GM21423 (cell line): Measurements from ENCODE around the gene TMEM140.
A peak's percentile ranks its signal among the peaks of the same experiment; 100 is the strongest.
"Not testable (repeated sequence)": the region's sequence is repeated elsewhere in the genome, so short reads cannot be mapped to it uniquely, and the experiment has no call there.

Experiments
- ATAC-seq: cut with Tn5 transposase; IDR thresholded peaks from one replicate; pipeline ENCODE4 v1.9.1; 2021; ENCODE audit warnings: mild to moderate bottlenecking, moderate library complexity; ENCODE audit not compliant: unreplicated experiment

TMEM140 gene

DNA sequence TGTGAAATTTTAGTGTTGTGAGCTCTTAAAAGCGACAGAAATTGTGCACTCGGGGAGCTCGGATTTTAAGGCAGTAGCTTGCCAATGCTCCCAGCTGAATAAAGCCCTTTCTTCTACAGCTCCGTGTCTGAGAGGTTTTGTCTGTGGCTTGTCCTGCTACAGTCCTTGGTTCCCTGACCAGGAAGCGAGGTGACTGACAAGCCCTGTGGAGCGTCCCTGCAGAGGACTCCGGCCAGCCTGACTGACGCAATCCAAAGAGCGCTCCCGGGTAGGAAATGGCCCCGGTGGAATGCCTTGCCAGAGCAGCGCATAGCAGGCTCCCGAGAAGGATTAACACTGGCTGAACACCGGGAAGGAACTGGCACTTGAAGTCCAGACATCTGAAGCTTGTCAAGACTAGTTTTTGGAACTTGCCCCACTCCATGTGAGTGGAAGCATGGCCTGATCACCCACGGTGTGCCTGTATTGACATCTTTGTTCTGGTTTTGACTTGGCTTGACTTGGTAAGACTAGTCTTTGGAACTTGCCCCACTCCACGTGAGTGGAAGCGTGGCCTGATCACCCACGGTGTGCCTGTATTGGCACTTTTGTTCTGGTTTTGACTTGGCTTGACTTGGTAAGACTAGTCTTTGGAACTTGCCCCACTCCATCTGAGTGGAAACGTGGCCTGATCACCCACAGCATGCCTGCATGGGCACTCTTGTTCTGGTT is 23.9 kb downstream of the TMEM140 start:
- not testable (repeated sequence) for ATAC-seq

- ATAC-seq, result not testable (repeated sequence)
These were observed 26.0 kb downstream of the TMEM140 start for GRCh38 chr7:135173916-135174315.

DNA sequence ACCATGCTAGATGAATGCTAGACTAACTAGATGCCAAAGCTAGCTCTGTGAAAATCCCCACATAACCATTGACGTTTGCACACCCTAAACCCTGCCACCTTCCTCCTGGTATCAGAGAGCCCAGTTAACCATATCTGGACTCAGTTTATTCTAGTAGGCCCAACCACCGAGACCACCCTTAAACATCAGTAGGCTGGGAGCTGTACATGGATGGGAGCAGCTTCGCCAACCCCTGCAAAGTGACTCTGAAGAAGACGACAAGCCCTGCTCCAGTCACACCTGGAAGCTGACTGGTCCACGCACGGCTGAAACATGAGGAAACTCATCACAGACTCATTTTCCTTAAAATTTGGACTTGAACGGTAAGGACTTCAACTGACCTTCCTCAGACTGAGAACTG is 27.1 kb downstream of the TMEM140 start:
- no peak for ATAC-seq

DNA sequence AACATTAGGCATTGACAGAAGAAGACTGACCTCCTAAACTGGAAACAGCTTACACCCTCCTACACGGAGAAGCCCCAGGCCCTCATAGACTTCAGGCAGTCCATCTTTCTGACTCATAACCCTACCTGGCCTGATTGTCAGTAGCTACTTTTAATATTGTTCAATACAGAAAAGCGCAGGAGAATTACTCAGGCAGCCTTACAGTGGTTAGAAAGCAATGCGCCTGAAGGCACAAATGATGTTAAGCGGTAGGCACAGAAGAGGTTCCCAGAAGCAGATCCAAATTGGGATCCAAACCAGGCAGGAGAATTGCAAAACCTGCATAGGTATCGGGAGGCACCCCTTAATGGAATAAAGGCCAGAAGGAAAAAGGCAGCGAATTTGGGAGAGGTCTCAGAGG is 28.1 kb downstream of the TMEM140 start:
- ATAC-seq, result no peak

DNA sequence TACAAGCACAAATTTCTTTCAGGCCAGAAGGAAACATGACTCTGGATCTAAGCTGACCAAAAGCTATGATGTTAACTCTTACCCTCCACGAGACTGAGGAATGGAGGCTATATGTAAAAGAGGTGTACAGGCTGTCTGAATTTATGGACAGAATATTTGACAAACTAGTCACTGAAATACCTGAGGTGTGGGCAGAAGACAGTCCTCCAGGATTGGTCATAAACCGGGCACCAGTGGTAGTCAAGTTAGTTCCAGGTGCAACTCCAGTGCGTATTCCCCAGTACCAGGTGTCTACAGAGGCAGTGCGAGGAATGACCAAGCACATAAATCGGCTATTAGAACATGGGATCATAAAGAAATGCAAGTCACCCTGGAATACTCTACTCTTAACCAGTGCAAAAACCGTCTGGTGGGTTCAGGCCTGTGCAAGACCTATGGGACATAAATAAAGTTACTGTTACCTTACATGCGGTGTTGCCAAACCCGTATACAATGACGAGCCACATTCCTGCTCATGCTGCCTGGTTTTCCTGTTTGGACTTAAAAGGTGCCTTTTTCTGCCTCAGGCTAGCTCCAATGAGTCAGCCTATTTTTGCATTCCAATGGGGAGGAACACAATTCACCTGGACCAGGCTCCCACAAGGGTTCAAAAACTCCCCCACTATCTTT is 29.3 kb downstream of the TMEM140 start:
- no peak for ATAC-seq

GRCh38 chr7:135178364-135178763 is 30.5 kb downstream of the TMEM140 start:
- no peak for ATAC-seq

DNA sequence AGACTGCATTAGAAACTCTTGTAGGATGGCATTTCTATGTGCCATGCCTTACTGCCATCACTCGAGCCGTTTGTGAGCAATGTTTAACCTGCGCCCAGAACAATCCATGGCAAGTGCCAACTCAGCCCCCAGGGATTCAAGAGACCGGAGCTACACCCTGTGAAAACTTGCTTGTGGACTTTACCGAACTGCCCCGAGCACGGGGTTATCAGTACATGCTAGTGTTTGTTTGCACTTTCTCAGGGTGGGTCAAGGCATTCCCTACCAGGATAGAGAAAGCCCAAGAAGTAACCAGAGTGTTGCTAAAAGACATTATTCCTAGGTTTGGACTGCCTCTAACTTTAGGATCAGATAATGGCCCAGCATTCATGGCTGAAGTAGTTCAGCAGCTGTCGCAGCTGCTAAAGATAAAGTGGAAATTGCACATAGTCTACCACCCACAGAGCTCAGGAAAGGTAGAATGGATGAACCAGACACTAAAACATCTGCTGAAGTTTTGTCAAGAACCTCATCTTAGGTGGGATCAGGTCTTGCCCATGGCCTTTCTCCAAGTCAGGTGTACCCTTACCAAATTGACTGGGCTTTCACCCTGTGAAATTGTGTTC is 31.6 kb downstream of the TMEM140 start:
- ATAC-seq, result no peak

DNA sequence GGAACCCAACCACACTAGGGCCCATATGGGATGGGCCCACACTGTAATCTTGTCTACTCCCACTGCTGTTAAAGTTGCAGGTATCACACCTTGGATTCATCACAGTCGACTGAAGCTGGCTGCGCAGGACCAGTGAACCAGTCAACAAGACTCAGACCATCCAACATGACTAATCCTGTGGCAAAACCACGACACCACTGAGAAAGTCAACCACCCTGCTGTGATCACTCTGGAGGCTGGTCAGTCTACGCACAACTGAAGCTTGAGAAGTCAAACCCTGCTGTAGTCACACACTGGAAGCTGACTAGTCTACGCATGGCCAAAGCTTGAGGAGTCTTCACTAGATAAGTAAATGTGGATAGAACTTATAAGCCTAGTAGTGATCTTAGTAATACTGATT is 32.2 kb downstream of the TMEM140 start:
- peak; percentile 51 for ATAC-seq

DNA sequence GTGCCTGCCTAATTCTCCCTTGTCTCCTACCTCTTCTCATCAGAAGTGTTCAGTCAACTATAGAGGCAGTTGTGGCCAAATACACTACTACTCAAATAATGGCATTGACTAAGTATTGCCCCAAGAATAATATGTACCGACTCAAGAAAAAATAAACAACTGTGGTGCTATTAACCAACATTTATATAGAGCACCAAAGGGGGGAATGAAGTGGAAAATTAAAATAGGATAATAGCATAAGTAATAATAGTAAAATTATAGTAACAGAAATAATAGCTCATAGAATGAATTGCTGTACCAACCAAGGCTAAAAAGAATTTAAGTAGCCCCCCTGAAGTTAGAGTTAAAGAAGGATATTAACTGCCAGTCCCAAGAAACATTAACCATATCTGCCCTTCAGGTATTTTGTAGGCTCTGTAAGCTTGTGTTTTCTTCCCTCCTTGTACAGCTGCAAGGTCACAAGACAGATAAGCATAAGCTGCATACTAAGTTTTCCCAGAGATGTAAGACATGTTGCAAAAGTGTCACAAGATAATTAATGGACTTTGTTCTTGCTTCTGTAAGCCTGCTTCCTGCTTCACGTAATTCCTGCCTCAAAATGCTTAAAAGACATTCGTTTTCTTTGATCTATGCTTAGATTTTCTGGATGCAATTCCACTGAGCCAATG is 33.5 kb downstream of the TMEM140 start:
- ATAC-seq, result no peak

GRCh38 chr7:135181929-135182678 is 34.2 kb downstream of the TMEM140 start:
- ATAC-seq, result no peak

- ATAC-seq, result no peak
These were observed 35.6 kb downstream of the TMEM140 start for GRCh38 chr7:135183478-135183877.

DNA sequence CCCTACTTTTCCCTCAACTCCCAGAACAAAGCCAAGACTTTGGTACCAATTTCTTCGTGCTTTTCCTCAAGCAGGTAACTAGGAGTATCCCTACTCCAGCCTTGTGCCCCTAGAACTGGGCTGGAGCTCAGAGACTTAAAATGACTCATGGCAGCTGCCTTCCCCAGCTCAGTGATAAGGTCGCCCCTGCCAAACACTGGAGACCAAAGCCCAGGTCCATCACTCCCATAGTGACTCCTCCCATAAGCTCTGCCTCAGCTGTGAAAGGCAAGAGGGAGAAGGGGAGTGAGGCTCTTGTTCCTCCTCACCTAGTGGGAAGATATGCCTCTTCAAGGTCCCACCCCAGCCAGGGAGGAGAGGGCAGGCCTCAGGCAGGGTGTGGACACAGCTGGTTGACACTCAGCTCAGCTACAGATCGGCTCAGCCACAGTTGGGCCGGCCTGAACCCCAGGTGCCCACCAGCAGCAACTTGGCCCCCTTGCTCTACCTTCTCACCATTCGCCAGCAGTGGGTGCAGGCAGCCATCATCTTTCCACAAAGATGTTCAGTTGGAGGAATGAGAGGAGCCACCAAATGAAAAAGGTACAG is 36.5 kb downstream of the TMEM140 start:
- no peak for ATAC-seq

DNA sequence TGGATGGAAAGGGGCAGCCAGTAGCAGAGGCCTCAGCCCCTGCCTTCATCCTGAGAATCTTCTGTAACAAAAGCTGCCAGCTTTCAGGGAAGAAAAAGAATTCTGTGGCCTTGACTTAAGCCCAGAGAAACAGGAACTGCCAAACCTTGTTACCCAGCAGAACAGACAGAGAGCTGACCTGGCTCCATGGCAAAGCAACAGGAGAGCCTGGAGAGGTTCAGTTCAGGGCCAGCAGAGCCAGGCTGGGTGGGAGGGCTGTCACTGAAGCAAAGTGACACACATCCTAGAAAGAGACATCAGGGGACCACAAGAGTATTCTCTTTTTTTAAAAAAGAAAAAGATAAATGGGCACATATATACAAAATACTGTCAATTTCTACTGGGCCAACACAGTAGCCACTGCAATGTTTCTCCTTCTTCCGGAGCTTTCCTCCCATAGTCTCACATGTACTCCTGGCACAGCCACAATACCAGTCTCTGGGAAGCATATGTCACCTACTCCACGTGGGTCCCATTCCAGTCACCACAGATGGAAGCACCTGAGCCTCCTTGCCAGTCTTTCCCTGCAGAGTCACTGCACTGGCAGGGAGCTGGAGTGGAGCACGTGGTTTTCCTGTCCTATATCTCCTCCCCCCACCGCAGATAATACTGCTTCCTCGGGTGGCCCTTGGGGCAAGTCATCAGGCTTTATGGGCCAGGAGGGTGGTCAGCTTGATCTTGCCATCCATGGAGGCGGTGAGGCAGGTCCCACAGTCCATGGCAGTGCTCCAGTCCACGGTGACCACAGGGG is 37.8 kb downstream of the TMEM140 start:
- no peak for ATAC-seq

DNA sequence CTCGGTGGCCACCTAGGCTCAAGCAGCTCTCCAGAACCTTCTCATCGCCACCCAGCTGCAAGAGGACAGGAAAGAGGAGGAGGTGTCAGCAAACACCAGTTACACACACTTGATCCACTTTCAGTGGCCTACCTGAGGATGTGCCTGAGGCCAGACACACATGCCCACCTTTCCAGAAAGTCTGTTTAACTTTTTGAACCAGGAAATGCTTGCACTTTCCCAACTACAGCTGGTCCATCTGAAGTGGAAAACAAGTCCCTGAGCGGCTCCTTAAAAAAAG is 38.3 kb downstream of the TMEM140 start:
- ATAC-seq, result no peak

- ATAC-seq, result peak; percentile 46
These were observed 39.0 kb downstream of the TMEM140 start for GRCh38 chr7:135186841-135187253.

- peak; percentile 42 for ATAC-seq
These were observed 40.6 kb downstream of the TMEM140 start for GRCh38 chr7:135188298-135188984.

GRCh38 chr7:135189221-135189662 is 41.4 kb downstream of the TMEM140 start:
- no peak for ATAC-seq

- no peak for ATAC-seq
These were observed 42.1 kb downstream of the TMEM140 start for GRCh38 chr7:135189961-135190360.

DNA sequence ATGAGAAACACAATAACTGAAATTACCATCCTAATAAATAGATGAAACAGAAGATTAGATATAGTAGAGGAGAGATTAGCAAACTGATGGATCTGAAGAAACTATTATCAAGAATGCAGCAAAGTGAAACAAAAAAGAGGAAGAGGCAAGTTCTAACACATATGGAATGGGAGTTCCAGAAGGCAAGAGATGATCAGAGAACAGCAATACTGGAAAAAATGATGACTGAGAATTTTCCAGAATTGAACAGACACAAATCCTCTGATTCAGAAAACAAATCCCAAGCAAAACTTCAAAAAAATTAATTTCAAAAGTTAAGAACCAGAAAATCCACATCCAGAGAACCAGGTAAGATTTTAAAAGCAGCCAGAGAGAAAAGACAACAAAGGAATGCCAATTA is 42.8 kb downstream of the TMEM140 start:
- no peak for ATAC-seq
